ENCODE results near the gene CKAP4. TPM values are rescaled to one million over a fixed set of nuclear protein-coding genes. Genes with fewer than 3 reads are reported as not detected.
A peak's percentile ranks its signal among the peaks of the same experiment; 100 is the strongest.

Gene CKAP4
- total and polyA plus RNA-seq, 2 donors (not counting 1 experiment from before 2014, with no cell fraction given) = 7.4 to 29.2 TPM

GRCh38 chr12:106248846-106249371, 1.1 kb upstream of the CKAP4 start:
- DNase-seq (peak; percentile 65), ATAC-seq (ENCODE audit: low read depth) (peak; percentile 19)
- H2AFZ ChIP-seq (ENCODE audit: insufficient read depth, low read depth, low read length, poor library complexity, severe bottlenecking) = peak overlapping the region; percentile 82
- WGBS (ENCODE audit: insufficient coverage) = 0% methylated on average over 7 of the region's 12 CpGs
- Mint-ChIP-seq H3K27ac (peak overlapping the region; percentile 82), H3K9me3 (ENCODE audit: insufficient read depth) (no peaks in the 10 kb centered on the region), H3K4me1 (peaks cover 53% of the 10 kb centered on the region), H3K4me3 (peak overlapping the region; percentile 70), H3K27me3 (no peaks in the 10 kb centered on the region)
- H3K4me3 ChIP-seq (ENCODE audit: control extremely low read depth in 1 of 5, extremely low read depth in 1 of 5, insufficient read depth in 1 of 5, low read depth in 2 of 5, low read length in 4 of 5) = peak overlapping the region; percentile 36 to 77 (median 68)
- peaks cover 36 to 52% of the 10 kb centered on the region in 2 donors for H3K4me1 ChIP-seq (ENCODE audit: control insufficient read depth in 2 of 2, insufficient read depth in 2 of 2, low read length in 2 of 2)
- TF ChIP-seq EZH2 (IDR thresholded peaks at IDR 0.05; ENCODE audit: borderline replicate concordance, insufficient read depth, low read depth, low read length, poor library complexity, severe bottlenecking) = no peak
- TF ChIP-seq CTCF (IDR thresholded peaks at IDR 0.05) = no peak
- POLR2A ChIA-PET = interaction anchor here (0.6 to 7.0 kb wide), 7 partner anchors 11 to 106 kb away, joined by 3 to 62 read pairs (median 4); partner anchors contain the start of gene TCP11L2
- H3K27ac ChIP-seq (ENCODE audit: low read length in 2 of 2) = peak overlapping the region; percentile 73 to 85
- no peaks in the 10 kb centered on the region for H4K20me1 ChIP-seq (ENCODE audit: control insufficient read depth, insufficient read depth, low read length, poor library complexity, severe bottlenecking)
- no peaks in the 10 kb centered on the region for H3K9me3 ChIP-seq (ENCODE audit: control extremely low read depth in 1 of 3, control insufficient read depth in 2 of 3, insufficient read depth in 1 of 3, low read length in 2 of 3)
- intact Hi-C loops (cut with micrococcal nuclease) = loop anchor here (1.0 to 2.0 kb wide), 4 partner anchors 14 to 108 kb away; partner anchors contain the start of gene POLR3B
- H3K36me3 ChIP-seq (replicated peaks in 1 of 2; ENCODE audit: control extremely low read depth in 1 of 2, control insufficient read depth in 1 of 2, extremely low read depth in 1 of 2, insufficient read depth in 2 of 2, low read length in 1 of 2) = no peaks in the 10 kb centered on the region
- H3K4me2 ChIP-seq (replicated peaks; ENCODE audit: low read depth, low read length, poor library complexity, severe bottlenecking) = peak overlapping the region; percentile 96
- CTCF ChIA-PET = interaction anchor here (1.0 to 9.0 kb wide), 10 partner anchors 21 to 108 kb away, joined by 4 to 58 read pairs (median 8); partner anchors contain the start of gene POLR3B
- peaks cover 0 to 15% (median 4%) of the 10 kb centered on the region in 4 experiments for H3K27me3 ChIP-seq (replicated peaks in 1 of 4; ENCODE audit: control extremely low read depth in 1 of 4, control insufficient read depth in 3 of 4, insufficient read depth in 4 of 4, low read length in 3 of 4)
- H3K79me2 ChIP-seq (ENCODE audit: control insufficient read depth, insufficient read depth, low read length) = peaks cover 10% of the 10 kb centered on the region
- H3K9ac ChIP-seq (ENCODE audit: low read length) = peak overlapping the region; percentile 78

- 2% methylated on average over 30 of the region's 36 CpGs for WGBS (ENCODE audit: insufficient coverage)
- ChIA-PET POLR2A (interaction anchor here (0.6 to 7.0 kb wide), 7 partner anchors 10 to 107 kb away, joined by 3 to 62 read pairs (median 4); partner anchors contain the start of gene TCP11L2), CTCF (interaction anchor here (1.0 to 9.0 kb wide), 9 partner anchors 22 to 109 kb away, joined by 4 to 58 read pairs (median 9); partner anchors contain the start of gene POLR3B)
- H3K27me3 Mint-ChIP-seq = no peaks in the 10 kb centered on the region
- ATAC-seq (ENCODE audit: low read depth) (peak; percentile 13), DNase-seq (peak; percentile 64)
- Histone ChIP-seq H2AFZ (ENCODE audit: insufficient read depth, low read depth, low read length, poor library complexity, severe bottlenecking) (peak overlapping the region; percentile 82), H3K79me2 (ENCODE audit: control insufficient read depth, insufficient read depth, low read length) (peaks cover 10% of the 10 kb centered on the region), H3K27ac (ENCODE audit: low read length in 2 of 2) (peak overlapping the region; percentile 73 to 85), H3K4me2 (replicated peaks; ENCODE audit: low read depth, low read length, poor library complexity, severe bottlenecking) (peak overlapping the region; percentile 96), H3K36me3 (replicated peaks in 1 of 2; ENCODE audit: control extremely low read depth in 1 of 2, control insufficient read depth in 1 of 2, extremely low read depth in 1 of 2, insufficient read depth in 2 of 2, low read length in 1 of 2) (no peaks in the 10 kb centered on the region), H3K4me1 (ENCODE audit: control insufficient read depth in 2 of 2, insufficient read depth in 2 of 2, low read length in 2 of 2) (peaks cover 36 to 52% of the 10 kb centered on the region in 2 donors), H3K4me3 (ENCODE audit: control extremely low read depth in 1 of 5, extremely low read depth in 1 of 5, insufficient read depth in 1 of 5, low read depth in 2 of 5, low read length in 4 of 5) (peak overlapping the region; percentile 36 to 77 (median 68)), H3K9ac (ENCODE audit: low read length) (peak overlapping the region; percentile 78), H3K27me3 (replicated peaks in 1 of 4; ENCODE audit: control extremely low read depth in 1 of 4, control insufficient read depth in 3 of 4, insufficient read depth in 4 of 4, low read length in 3 of 4) (peaks cover 0 to 15% (median 4%) of the 10 kb centered on the region in 4 experiments), H4K20me1 (ENCODE audit: control insufficient read depth, insufficient read depth, low read length, poor library complexity, severe bottlenecking) (no peaks in the 10 kb centered on the region), H3K9me3 (ENCODE audit: control extremely low read depth in 1 of 3, control insufficient read depth in 2 of 3, insufficient read depth in 1 of 3, low read length in 2 of 3) (no peaks in the 10 kb centered on the region)
- no peaks in the 10 kb centered on the region for H3K9me3 Mint-ChIP-seq (ENCODE audit: insufficient read depth)
- TF ChIP-seq CTCF (IDR thresholded peaks at IDR 0.05) = no peak
- no peak for TF ChIP-seq EZH2 (IDR thresholded peaks at IDR 0.05; ENCODE audit: borderline replicate concordance, insufficient read depth, low read depth, low read length, poor library complexity, severe bottlenecking)
- H3K4me3 Mint-ChIP-seq = peak overlapping the region; percentile 70
- intact Hi-C loops (cut with micrococcal nuclease) = loop anchor here (1.0 to 2.0 kb wide), 2 partner anchors 14 to 109 kb away; partner anchors contain the start of gene POLR3B
- H3K4me1 Mint-ChIP-seq = peaks cover 55% of the 10 kb centered on the region
- peak overlapping the region; percentile 82 for H3K27ac Mint-ChIP-seq
These were observed 559 bp upstream of the CKAP4 start for GRCh38 chr12:106248312-106248845.

All from B cell (primary cell).